Activated T-cell treated with anti-CD3 and anti-CD28 coated beads for 4 hours (primary cell): ENCODE results near the gene TLE6.
"Not testable (repeated sequence)": the region's sequence is repeated elsewhere in the genome, so short reads cannot be mapped to it uniquely, and the experiment has no call there.

ENCODE experiments used
- DNase-seq: peaks from one replicate; pipeline ENCODE4 v3.0.0-alpha.2; 2020

The TLE6 gene

DNA sequence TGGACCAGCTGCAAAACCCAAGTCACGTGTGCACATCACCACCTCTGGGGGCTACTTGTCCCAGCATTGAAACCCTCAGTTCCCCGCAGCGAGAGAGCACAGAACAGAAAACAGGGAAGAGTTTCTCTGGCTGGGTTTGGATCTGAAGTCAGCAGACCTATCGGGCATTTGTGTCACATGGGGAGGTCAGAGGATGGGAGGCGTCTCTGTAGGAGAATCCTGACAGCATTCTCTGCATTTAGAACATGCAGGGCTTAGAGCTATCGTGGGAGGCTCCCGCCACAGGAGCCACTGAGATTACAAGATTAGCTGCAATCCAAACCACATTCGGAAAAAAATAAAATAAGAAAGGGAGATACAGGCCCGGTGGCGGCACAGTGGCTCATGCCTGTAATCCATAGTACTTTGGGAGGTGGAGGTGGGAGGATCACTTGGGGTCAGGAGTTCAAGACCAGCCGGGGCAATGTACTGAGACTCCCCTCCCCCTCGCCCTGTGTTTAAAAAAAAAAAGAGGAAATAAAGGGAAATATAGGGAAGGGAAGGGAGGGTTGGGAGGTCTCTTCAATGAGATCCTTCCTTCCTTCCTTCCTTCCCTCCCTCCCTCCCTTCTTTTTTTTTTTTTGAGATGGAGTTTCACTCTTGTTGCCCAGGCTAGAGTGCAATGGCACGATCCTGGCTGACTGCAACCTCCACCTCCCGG is 2.9 kb upstream of the TLE6 start:
- DNase-seq, result no peak

DNA sequence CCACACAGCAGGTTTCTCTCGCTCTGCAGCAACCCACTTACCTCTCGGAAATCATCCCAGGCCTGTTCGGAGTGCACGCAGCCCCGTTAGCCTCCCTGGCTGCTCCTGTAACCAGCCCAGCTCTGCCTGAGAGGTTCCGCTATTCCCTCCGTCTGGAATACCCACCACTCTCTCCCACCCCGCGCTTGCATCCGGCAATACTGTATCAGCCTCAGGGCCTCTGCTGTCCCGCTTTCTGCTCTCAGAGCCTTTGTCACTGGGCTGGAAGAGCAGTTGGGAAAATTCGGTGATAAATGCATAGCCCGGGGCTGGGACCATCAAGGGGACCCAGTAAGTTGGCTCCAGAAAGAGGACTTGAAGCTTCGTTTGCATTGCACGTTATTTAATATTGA is 759 bp upstream of the TLE6 start:
- DNase-seq, result no peak

DNA sequence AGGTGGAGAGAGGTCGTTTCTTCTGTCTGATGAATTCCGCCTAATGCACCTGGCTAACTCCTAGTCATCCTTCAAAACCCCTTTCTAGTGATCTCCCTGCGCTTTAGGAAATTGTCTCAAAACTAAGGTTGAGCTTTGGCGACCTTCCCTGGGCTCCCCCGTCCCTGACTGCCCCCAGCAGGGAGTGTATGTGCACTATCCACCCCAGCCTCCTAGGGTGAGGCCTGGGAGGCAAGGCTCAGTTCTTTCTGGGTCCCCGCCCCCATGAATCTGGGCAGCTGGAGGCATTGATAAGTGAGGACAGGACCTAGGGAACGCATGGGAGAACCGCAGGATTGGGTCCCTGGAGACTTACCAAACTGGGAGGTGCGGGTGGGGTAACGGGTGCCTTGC is 378 bp downstream of the TLE6 start:
- no peak for DNase-seq

DNA sequence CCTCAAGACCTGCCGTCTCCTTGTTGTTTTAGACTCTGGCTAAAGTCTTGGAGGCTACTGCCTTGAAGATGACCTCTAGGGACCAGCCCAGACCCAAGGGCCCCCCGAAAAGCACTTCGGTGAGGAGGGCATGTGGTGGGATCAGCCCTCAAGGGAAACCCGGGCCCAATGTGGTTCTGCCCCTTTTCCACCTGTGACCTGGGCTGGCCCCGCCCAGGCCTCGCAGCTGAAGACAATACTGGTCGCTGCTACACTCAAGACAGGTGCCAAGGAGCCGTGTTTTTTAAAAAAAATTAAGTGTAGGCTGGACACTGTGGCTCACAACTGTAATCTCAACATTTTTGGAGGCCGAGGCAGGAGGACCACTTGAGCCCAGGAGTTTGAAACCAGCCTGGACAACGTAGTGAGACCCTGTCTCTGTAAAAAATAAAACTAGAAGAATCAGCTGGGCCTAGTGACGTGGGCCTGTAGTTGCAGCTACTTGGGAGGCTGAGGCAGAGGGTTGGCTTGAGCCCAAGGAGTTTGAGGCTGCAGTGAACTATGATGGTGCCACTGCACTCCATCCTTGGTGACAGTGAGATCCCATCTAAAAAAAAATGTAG is 903 bp downstream of the TLE6 start:
- DNase-seq, result no peak

DNA sequence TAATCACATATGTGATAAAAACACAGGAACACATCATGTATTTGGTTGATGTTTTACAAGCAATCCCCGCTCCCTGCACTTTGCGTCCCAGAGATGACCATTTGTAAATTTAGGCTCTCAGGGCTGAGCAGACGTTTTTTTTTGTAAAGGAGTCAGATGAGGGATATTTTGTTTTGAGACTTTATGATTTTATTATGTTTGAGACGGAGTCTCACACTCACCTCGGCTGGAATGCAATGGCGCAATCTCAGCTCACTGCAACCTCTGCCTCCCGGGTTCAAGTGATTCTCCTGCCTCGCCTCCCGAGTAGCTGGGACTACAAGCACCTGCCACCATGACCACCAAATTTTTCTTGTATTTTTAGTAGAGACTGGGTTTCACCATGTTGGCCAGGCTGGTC is 1.4 kb downstream of the TLE6 start:
- no peak for DNase-seq

DNA sequence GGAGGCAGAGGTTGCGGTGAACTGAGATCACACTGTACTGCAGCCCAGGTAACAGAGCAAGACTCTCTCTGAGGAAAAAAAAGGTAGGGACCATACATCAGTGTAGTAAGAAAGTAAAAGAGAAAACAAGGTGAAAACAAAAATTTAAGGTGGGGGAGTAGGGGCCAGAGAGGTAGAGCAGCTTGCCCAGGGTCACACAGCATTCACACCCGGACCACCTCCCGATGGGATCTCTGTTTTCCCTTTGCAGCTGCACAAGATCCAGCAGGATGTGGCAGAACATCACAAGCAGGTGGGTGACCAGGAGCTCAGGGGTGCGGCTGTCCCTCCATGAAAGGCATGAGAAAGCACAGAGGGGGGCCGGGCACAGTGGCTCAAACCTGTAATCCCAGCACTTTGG is 4.5 kb downstream of the TLE6 start:
- no peak for DNase-seq

DNA sequence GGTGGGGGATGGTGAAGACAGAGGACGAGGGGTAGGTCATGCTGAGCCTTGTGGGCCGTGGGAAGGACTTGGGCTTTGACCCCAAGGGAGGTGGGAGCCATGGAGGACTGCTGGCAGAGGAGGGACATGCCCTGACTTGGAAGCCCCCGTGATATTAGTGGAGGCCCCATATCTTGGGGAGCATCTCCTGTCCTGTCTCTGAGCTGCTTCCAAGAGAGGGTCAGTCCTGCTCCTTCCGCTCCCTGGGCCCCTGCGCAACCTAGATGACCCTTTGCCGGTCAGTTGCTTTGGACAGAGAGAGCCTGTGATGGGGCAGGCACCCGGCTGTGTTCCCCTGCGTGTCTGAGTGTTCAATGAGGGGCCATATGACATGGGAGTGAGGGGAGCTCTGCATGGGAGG is 5.2 kb downstream of the TLE6 start:
- DNase-seq, result no peak

DNA sequence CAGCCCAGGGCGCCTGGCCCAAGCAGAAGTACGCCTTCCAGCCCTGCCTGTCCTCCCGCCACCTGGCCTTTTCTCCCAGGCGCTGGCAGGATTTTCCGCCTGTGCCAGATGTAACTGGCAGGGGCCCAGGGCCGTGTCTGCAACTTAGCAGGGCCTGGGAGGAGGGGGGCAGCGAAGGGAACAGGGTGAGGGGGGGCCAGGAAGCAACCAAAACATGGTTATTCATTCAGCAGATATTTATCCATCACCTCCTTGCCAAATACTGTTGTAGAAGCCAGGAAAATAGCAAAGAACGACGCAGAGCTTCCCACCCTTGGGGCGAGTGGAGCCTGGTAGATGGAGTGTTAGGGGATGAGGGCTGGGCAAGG is 5.6 kb downstream of the TLE6 start:
- DNase-seq, result no peak

DNA sequence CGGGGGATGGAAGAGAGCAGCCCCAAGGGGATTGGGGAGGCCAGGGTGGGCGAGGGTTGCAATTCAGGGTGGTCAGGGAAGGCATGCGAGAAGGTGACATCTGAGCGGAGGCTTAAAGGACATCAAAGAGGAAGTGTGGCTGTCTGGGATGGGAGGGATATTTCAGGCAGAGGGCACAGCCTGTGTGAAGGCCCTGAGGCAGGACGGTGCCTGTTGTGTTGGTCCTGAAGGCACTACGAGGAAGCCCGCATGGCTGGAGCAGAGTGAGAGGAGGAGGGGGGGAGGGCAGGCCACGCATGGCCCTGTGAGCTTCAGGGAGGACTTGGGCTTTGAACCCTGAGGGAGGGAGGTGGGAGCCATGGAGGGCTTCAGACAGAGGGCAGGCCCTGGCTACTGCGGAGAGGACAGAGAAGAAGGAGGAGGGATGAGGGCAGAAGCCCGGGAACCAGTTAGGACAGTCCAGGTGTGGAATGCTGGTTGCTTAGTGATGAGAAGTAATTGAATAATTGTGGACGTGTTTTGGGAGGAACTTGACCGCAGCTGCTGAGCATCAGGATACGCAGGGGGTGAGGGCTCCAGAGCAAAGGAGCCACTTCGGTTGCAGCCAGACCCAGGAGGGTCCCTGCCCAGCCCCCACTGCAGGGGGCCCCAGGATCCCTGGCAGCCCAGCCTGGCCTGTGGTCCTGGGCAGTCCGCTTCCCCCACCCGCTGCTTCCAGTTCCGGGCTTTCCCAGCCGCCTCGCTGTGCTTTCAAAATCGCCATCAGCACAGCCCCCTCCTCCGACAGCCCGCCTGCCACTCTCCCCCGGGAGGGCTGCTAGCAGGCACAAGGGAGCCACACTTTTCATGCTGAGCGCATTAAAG is 6.2 kb downstream of the TLE6 start:
- DNase-seq, result no peak

DNA sequence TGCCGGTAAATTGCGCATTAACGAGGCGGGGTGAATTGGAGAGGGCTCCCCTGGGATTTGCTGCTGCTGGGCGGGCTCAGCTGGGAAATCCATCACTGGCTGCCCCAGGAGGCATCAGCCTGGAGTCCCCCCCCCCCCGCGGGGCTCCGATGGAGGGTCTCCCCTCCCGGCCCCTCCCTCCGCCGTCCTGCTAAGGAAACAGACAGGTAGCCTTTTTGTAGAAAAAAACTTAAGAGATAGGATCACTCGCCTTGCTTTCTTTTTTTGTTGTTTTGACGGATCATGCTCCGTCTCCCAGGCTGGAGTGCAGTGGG is 6.8 kb downstream of the TLE6 start:
- no peak for DNase-seq

DNA sequence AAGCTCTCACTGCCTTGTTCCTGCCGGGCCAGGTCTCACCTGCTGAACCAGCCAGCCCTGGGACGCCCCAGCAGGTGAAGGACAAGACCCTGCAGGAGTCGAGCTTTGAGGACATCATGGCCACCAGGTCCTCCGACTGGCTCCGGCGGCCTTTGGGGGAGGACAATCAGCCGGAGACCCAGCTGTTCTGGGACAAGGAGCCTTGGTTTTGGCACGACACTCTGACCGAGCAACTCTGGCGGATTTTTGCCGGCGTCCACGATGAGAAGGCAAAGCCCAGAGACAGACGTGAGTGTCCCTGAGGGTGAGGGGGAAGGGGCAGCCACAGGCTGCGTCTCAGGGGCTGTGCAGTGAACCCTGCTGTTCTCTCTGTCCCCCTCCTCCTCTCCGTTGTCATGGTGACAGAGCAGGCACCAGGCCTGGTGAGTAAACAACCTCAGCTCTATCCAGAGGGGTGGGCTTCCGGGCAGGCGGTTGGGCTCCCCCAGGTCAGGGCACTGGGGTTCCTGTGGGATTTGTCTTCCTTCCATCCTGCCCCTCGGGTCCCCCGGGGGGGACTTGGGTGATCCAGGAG is 9.7 kb downstream of the TLE6 start:
- no peak for DNase-seq

DNA sequence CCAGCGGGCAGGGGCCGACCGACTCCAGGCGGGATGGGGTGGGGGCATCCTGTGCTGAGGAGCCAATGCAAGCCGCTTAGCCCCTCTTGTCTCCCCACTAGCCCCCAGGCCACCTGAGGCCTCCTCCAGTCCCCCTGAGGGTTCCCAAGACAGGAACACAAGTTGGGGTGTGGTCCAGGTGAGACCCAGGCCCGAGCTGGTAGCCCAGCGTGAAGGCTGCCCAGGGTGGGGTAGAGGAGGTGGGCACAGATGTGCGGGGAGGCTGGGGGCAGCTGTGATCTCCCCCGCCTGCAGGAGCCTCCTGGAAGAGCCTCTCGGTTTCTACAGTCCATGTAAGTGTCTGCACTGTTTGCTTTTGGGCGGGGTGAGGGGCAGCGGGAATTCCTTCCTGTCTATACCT is 10.4 kb downstream of the TLE6 start:
- DNase-seq, result no peak

DNA sequence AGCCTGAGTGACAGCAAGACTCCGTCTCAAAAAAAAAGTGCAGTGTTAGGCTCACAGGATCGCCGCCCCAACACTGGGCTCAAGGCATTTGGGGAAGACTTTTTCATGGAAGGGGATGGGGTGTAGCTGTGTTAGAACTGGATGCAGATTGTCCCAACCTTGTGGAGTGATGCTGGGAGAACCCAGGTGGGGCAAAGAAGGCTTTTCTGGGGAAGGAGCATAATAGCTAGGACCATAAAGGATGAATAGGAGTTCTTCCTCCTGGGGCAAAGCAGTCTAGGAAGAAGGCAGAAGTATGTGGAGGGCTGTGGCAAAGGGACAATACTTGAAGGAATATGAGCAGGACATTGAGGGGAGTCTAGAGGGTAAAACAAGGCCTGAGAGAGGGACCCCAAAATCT is 11.2 kb downstream of the TLE6 start:
- DNase-seq, result no peak

DNA sequence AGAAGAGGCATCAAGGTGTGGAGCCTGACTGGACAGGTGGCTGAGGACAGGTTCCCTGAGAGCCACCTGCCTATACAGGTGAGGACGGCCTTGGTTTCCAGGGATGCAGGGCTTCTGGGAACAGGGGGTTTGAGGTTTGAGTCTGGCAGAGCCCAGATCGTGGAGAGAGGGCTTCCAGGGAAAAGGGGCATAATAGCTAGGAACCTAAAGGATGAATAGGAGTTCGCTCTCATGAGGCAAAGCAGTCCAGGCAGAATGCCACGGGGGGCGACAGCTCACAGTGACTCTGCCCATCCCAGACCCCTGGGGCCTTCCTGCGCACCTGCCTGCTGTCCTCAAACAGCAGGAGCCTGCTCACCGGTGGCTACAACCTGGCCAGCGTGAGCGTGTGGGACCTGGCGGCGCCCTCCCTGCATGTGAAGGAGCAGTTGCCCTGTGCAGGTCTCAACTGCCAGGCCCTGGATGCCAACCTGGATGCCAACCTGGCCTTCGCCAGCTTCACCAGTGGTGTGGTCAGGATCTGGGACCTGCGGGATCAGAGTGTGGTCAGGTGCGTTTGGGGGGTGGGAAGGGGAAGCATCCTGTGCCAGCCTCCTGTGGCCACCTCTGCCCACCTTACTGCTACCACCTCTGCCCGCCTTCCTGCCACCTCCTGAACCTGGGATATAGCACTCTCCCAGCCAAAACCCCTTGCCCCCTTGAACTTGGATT is 12.0 kb downstream of the TLE6 start:
- DNase-seq, result no peak

DNA sequence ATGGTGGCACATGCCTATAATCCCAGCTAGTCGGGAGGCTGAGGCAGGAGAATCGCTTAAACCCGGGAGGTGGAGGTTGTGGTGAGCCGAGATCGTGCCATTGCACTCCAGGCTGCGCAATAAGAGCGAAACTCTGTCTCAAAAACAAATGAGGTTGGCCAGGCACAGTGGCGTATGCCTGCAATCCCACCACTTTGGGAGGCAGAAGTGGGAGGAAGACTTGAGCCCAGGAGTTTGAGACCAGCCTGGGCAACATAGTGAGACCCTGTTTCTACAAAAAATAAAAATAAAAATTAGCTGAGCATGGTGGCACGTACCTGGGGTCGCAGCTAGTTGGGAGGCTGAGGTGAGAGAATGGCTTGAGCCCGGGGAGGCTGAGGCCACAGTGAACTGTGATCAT is 15.0 kb downstream of the TLE6 start:
- DNase-seq, result not testable (repeated sequence)

DNA sequence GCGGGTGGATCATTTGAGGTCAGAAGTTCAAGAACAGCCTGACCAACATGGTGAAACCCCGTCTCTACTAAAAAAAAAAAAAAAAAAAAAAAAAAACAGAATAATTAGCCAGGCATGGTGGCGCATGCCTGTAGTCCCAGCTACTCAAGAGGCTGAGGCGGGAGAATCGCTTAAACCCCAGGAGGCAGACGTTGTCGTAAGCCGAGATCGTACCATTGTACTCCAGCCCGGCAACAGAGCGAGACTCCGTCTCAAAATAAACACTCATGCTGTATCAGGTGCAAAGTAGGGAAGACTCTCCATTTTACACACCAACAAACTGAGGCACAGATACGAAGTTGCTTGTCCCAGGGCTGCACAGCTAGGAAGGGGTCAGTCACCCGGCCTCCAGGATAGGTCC is 15.6 kb downstream of the TLE6 start:
- no peak for DNase-seq

DNA sequence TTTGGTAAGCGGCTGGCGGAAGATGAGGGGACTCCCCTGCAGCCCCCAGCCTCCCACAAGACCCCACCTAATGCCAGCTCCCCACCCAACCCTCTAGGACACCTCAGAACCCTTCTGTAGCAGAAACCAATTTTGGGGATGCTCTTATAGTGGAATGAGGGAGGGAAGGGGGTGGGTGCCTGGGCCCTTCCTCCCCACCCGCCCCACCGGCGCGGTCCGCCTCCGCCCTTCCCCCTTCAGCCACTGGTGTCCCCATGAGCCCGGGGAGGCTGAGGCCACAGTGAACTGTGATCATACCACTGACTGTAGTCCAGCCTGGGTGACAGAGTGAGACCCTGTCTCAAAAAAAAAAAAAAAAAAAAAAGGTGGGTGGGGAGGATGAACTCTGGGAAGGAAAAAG is 16.2 kb downstream of the TLE6 start:
- no peak for DNase-seq

DNA sequence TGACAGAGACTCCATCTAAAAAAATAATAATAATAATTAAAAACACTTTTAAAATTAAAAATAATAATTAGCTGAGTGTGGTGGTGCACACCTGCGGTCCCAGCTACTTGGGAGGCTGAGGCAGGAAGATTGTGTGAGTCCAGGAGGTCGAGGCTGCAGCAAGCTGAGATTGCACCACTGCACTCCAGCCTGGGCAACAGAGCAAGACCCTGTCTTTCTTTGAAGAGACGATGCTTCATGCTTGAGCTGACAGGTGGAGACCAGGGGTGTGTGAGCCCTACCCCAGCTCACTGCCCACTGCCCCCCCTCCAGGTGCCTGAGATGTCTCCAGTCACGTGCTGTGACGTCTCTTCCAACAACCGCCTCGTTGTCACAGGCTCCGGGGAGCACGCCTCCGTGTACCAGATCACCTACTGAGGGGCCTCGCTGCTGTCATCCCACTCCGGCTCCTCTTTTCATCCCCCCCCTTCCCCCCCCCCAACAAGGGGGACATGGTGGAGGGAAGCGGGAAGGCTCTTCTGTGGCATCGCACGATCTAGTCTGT is 17.3 kb downstream of the TLE6 start:
- DNase-seq, result no peak

DNA sequence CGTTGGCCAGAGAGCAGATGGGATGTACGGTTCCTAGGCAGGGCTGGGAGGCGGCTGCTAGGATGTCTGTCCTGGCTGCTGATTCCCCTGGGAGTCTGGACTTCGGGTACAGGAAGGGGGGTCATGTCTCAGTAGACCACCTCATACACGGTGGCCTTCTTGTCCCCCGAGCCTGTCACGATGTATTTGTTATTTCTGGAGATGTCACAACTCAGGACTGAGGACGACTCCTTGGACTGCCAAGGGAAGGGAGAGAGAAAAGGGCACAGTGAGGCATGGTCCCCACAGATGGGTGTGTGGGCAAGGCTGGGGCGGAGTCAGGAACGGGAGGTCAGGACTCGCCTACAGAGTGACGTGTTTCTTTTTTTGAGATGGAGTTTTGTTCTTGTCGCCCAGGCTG is 20.4 kb downstream of the TLE6 start:
- DNase-seq, result no peak

DNA sequence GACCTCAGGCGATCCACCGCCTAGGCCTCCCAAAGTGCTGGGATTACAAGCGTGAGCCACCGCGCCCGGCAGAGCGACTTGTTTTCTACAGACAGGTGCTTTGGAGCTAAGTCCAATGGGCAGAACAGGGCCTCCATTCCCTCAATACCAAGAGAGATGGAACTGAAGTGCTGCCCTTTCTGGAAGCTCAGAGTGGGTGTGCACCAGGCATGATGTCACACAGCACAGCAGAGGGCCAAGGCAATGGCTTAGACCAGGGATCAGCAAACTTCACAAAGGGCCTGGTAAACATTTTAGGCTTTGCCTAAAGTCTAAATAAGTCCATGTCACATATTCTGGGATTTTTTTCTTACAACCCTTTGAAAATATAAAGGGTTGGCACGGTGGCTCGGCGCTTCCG is 21.3 kb downstream of the TLE6 start:
- no peak for DNase-seq

DNA sequence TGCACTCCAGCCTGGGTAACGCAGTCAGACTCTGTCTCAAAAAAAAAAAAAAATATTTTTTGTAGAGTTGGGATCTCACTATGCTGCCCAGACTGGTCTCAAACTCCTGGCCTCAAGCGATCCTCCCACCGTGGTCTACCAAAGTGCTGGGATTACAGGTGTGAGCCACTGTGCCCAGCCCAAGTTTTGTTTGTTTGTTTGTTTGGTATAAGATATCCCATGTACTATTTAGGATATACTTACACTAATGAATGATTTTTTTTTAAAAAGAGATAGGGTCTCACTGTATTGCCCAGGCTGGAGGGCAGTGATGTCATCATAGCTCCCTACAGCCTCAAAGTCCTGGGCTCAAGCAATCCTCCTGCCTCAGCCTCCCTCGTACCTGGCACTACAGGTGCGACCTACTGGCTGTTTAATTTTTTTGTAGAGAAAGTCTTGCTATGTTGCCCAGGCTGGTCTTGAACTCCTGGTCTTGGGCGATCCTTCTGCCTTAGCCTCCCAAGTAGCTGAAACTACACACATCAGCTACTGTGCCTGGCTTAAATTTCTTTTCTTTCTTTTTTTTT is 24.0 kb downstream of the TLE6 start:
- no peak for DNase-seq

DNA sequence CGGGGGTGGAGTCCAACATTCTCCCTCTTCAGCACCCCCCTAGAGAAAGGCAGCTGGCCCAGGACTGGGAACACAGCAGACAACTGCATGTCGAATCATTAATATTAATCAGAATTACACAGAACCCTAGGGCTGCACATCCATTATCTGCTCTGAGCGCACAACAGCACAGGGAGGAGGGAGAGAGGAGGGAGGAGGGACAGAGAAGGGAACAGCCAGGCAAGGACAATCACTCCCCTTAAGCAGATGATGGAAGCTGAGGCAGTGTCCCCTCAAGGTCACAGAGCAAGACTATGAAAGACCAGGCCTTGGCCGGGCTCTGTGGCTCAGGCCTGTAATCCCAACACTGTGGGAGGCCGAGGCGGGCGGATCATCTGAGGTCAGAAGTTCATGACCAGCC is 25.7 kb downstream of the TLE6 start:
- DNase-seq, result no peak

DNA sequence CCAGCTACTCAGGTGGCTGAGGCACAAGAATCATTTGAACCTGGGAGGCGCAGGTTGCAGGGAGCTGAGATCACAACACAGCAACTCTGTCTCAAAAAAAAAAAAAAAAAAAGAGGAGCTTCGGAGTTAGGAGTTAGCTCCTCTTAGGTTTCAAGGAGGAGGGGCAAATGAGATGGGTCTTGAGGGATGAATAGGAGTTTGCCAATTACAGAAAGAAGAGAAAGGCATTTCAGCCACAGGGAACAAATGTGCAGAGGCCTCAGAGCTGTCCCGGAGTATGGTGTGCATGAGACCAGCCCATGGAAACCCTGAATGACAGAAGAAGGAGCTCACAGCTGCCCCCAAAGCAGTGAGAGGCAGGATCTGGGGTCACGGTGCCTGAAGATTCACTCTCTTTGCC is 27.2 kb downstream of the TLE6 start:
- DNase-seq, result no peak
